Measurements from ENCODE around the gene AMER3.

Gene AMER3

GRCh38 chr2:130796290-130796689, 41.0 kb downstream of the AMER3 start:
- DNase-seq (ENCODE audit: low read depth), result no peak
- no peak overlapping the region for H3K4me3 ChIP-seq (replicated peaks; ENCODE audit: low read depth, low read length)
- TF ChIP-seq CTCF (IDR thresholded peaks at IDR 0.05; ENCODE audit: low read length, missing control alignments), result no peak

DNA sequence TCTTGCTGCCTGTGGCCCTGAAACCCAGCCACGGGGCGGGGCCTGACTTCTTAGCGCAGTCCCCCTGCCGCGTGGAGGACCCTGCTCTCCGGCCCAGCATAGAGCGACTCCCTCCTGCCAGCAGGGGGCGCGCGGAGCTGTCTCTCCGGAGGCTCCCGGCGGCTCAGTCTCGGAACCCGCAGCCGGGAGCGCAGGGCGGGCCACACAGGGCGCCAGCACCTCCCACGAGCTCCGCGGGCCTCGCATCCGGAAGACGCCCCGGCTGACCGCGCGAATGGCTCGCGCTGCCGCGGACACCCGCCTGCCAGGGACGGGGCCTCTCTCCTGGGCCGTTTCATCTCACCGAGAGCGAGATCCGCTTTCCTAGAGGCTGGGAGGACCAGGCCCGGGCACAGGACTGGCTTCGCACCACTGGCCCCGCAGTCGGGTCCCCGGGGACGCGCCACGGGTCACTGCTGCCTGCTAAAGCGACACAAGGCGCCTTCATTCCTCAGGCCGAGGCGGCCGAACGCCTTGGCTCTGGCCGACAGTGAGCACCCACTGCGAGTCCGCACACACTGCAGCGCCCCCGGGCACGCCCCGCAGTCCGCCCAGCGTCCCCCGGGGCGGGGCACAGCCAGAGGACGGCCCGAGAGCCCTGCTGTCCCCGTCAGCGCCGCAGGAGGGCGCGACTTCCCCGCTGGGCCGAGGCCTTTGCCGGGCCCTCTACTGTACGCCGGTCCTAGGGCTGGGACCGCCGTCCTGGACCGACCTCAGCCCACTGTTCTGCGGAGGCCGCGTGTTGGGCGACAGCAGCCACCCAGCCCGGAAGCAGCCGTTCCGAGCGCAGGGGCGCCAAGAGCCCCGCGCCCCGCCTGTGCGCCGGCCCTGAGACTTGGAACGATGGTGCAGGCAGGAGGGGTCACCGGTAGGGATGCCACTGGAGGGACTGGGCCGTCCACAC, 42.4 kb downstream of the AMER3 start:
- peak; percentile 88 for DNase-seq (ENCODE audit: low read depth)
- TF ChIP-seq CTCF (IDR thresholded peaks at IDR 0.05; ENCODE audit: low read length, missing control alignments), result peak; percentile 63
- peak overlapping the region; percentile 75 for H3K4me3 ChIP-seq (replicated peaks; ENCODE audit: low read depth, low read length)

GRCh38 chr2:130798472-130799218, 43.3 kb downstream of the AMER3 start:
- peak overlapping the region; percentile 75 for H3K4me3 ChIP-seq (replicated peaks; ENCODE audit: low read depth, low read length)
- no peak for TF ChIP-seq CTCF (IDR thresholded peaks at IDR 0.05; ENCODE audit: low read length, missing control alignments)
- DNase-seq (ENCODE audit: low read depth), result peak; percentile 37

- TF ChIP-seq CTCF (IDR thresholded peaks at IDR 0.05; ENCODE audit: low read length, missing control alignments), result no peak
Observed at GRCh38 chr2:130799295-130799694, 44.0 kb downstream of the AMER3 start.

DNA sequence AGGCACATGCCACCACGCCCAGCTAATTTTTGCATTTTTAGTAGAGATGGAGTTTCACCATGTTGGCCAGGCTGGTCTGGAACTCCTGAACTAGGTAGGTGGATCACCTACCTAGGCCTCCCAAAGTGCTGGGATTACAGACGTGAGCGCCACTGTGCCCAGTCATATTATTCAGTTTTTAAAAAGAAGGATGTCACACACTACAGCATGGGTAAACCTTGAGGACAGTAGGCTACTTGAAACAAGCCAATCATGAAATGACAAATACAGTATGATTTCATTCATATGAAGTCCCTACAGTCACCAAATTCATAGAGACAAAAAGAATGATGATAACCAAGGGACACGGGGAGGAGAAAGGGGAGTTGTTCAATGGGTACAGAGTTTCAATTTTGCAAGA, 50.3 kb downstream of the AMER3 start:
- no peak overlapping the region for H3K4me3 ChIP-seq (replicated peaks; ENCODE audit: low read depth, low read length)
- DNase-seq (ENCODE audit: low read depth), result no peak
- no peak for TF ChIP-seq CTCF (IDR thresholded peaks at IDR 0.05; ENCODE audit: low read length, missing control alignments)

More at GRCh38 chr2:130799295-130799694, 44.0 kb downstream of the AMER3 start:
- no peak for DNase-seq (ENCODE audit: low read depth)
- no peak overlapping the region for H3K4me3 ChIP-seq (replicated peaks; ENCODE audit: low read depth, low read length)

DNA sequence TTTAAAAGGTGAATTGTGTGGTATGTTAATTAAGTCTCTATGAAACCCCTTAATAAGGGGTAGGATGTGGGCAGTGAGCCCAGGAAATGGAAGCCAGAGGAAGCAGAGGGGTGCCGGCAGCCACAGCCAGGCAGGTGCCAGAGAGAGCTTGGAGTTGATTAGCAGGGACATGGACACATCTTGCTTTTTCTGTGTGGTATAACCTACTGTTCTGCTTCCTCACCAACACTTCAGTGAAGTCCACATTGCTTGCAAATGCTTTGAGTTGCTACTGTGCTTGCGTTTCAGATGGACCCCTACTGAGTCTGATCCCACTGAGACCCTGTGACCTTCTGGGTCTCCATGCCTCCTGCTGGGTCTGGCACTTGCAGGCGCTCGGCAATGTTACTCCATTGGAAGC, 51.0 kb downstream of the AMER3 start:
- no peak for TF ChIP-seq CTCF (IDR thresholded peaks at IDR 0.05; ENCODE audit: low read length, missing control alignments)
- no peak overlapping the region for H3K4me3 ChIP-seq (replicated peaks; ENCODE audit: low read depth, low read length)
- no peak for DNase-seq (ENCODE audit: low read depth)

All from fibroblast of pulmonary artery (primary cell).